HG03280 (cell line): ENCODE measurements around the gene UBE2O.

Experiments used
- ATAC-seq: cut with Tn5 transposase; IDR thresholded peaks from one replicate; pipeline ENCODE4 v1.9.1; 2021; ENCODE audit warnings: mild to moderate bottlenecking, moderate library complexity; ENCODE audit not compliant: unreplicated experiment

UBE2O gene

DNA sequence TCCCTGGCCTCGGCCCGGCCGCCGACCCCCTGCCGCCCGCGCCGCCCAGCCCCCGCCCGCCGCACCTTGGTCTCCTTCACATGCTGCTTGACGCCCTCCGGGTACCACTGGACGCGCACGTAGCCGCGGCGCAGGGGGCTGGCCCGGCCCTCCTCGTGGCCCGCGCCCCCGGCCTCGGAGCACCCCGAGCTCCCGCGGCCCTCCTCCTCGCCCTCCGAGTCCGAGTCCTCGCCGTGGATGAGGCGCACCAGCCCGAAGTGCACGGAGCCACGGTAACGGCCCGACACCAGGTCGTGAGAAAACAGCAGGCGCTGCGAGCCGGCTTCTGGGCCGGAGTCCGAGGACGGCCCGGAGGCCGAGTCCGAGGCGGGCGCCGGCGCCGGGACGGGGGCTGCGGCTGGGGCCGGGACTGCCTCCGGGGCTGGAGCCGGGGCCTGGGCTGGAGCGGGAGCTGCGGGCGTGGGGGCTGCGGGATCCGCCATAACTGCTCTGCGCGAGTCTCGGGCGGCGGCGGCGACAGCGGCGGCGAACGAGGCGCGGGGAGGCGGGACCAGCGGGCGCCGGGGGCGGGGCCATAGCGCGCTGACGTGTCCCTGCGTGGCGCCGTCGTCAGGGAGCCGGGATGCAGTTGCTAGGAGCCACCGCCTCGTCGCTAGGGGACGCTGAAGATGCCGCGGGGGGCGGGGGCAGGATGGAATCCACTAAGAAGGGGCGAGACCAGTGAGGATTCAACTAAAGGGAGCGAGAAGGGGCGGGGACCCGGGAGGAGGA is at the start of gene UBE2O:
UBE2O (minus strand) TSS at position 493 of the 771 bp plus-strand sequence; CDS start at position 482, 11 bp downstream.
- peak; percentile 94 for ATAC-seq

GRCh38 chr17:76501827-76502307 is 48.9 kb upstream of the UBE2O start:
- no peak for ATAC-seq

DNA sequence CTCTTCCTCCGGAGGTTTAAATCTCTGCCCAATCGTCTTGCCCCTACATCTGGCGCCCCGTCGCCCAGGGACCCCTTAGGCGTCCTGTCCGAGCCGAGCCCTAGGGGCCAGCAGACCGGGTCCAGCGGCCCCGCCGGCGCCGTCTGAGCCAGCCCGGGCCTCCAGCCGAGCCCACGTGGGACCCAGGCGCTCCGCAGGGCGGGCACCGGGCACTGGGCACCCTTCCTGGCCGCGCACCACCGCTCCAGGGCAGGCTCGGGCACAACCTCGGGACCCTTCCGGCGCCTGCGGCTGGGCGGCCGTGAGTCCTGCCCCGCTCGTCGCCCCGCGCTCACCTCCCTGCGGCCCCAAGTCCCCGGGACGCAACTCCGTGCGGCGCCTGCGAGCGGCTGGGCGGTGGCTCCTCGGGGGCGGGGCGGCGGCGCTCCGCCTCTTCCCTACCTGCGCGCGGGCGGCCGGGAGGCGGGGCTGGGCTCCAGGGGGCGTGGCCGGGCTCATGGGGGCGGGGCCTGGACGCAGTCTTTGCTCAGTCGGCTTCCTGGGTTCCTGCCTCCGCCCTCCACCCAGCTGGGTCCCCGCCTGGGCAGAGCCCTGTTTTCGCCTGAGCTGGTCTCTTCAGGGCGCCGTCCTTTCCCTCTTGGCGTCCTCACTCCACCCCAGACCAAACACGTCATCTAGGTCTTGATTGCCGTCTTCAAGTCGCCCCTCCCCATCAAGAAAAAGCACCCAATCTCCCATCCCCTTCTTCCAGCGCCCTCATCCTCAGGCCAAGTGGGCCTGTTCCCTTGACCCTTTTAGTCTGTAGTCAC is 48.3 kb upstream of the UBE2O start, which contains the start of gene RHBDF2:
RHBDF2 (minus strand) TSS at position 406 of the 809 bp plus-strand sequence. CDS start 19,899 bp downstream, outside the sequence.
- peak; percentile 77 for ATAC-seq

- ATAC-seq, result peak; percentile 5
Observed at GRCh38 chr17:76500747-76501017, 47.7 kb upstream of the UBE2O start.

GRCh38 chr17:76500074-76500746 is 47.3 kb upstream of the UBE2O start:
- no peak for ATAC-seq

GRCh38 chr17:76499267-76499667 is 46.3 kb upstream of the UBE2O start:
- ATAC-seq, result no peak

DNA sequence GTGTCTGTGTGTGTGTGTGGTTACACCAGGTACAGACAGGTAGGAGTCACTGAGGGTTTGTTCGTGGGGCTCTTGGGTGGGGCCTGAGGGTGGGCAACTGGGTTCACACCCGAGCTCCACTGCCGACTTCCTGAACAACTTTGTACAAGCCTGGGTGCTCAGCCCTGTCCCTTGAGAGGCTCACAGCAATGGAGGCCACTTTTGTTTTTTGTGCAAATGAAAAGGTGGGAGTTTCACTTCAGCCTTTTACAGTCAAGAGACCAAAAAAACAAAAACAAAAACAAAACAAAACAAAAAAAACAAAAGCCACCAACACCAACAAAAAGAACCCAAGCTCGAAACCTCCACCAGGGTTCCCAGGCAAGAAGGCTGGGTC is 45.9 kb upstream of the UBE2O start:
- no peak for ATAC-seq

DNA sequence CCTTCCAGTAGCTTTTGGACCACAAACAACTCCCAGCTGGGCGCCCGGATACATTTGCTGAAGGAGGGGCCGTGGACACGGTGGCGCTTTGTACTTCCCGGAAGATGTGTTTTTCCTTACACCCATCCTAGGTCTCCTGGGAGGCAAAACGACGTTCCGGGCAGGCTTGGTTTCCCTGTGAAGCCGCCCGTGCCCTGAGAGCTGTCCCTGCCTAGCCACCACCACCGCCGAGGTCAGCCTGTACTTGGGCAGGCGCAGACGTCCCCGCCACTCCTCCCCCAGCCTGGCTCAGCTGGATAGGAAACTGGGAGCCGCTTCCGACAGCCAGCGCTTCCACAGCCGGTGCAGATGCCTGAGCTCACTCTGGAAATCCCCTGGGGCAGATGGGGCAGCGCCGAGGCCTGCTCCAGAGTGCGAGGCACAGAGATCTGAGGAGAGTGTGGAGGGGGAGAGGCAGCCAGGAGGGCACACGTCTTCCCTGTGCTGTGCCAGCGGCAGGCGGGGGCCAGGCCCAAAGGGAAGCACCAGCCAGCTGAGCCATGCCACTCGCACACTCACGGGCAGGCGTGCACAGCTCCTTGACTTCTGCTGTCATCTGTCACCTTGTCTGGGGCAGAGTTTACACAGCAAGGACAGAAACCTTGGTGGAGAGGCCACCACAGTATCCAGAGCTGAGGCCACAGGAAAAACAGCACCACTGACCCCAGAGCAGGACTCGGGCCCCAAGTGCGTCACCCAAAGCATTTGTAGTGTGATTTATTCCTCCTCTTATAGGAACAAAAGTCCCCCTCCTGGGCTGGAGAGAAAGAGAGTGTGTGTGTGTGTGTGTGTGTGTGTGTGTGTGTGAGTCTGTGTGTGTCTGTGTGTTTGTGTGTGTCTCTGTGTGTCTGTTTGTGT is 45.3 kb upstream of the UBE2O start:
- no peak for ATAC-seq

DNA sequence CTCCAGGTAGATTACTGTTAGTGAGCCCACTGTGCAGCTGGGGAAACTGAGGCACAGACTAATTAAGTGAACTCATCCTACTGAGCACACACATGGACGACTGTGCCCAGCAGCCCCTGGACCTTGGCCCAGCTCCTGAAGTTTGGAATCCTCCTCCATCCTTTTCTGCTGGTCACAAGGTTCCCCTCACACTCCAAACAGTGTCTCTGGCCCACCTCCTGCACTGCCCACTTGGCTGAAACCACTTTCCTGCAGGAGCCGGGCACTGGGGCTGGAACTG is 44.7 kb upstream of the UBE2O start:
- ATAC-seq, result no peak

- ATAC-seq, result no peak
Observed at GRCh38 chr17:76496464-76496863, 43.5 kb upstream of the UBE2O start.

GRCh38 chr17:76495663-76496400 is 42.9 kb upstream of the UBE2O start:
- no peak for ATAC-seq

- peak; percentile 9 for ATAC-seq
Observed at GRCh38 chr17:76493505-76494167, 40.7 kb upstream of the UBE2O start.

GRCh38 chr17:76492989-76493501 is 40.1 kb upstream of the UBE2O start:
- ATAC-seq, result peak; percentile 31

DNA sequence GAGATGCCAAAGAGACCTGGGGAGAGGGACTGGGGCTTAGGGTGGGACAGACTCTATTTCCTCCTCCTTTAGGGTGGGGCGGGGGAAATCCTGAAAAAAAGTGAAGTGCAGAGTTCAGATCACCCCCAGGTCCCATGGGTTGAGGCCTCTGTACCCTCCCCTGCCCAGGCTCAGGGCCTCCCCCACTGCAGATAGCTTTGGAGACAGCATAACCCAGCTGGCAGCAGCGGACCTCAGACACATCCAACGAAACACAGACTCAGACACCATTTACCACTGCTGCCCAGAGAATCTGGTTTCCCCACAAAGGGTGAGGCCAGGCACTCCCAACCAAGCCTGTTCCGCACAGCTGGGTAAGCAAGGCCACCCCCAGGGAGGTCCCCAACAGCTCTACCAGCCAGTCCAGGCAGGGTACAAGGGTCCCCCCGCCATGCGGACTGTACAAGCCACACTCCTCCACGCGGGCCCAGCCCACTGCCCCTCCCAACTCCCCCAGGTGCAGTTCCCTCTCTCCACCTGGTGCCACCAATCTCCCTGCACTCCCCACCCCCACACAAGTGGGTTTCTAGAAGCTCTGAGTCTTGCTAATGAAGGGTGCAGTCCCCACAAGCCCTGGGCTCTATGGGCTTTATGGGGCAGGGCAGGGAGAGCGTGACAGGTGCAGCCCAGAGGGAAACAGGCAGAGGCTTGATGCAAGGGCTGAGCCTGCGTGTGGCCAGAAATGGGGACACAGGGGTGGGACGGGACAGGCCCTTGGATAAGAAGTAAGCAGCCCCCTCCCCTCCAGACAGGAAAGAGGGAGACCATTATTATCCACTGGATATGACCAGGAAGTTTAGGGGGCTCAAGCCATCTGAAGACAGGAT is 39.4 kb upstream of the UBE2O start:
- ATAC-seq, result peak; percentile 38

DNA sequence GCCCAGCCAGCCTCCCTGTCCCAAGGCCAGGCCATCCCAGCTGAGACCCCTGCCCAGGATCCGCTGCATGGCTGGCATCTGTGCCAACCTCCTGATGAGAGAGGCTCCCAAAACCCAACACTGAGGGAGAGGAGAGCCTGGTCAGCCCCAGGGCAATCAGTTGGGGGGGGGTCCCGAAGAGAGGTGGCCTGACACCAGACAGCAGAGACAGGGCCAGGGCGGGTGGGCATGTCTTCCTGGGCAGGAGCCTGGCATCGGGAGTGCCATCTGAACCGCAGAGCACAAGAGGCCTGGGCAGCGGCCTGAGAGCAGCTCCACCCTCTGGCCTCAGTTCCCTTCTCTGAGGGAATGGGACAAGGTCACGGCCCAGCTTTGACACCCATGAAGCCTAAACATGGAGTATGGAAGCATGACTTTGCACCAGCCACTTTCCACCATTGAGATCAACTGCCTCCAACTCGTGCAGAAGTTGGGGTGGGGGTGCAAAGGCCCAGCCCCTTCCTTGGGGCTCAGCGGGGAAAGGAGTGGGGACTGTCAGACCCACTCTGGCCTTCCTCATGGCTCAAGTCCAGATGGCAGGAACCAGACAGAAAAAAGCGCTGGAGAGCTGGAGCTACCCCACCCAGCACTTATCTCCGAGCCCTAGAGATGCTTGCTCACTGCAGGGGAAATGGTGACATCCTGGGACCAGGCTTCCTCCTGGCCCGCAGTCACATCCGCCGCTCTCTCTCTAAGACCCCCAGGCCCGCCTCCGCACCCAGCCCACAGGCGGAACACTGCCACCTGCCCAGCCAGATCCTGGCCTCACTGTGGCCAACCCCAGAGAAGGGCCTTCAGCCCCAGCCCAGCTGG is 38.5 kb upstream of the UBE2O start:
- ATAC-seq, result no peak

- no peak for ATAC-seq
Observed at GRCh38 chr17:76490112-76490710, 37.3 kb upstream of the UBE2O start.
